Kidney (tissue), 14 donors: ENCODE data around the gene HS6ST1. TPM values are rescaled to one million over a fixed set of nuclear protein-coding genes. Genes with fewer than 3 reads are reported as not detected.

ENCODE experiments used
- DNase-seq, 5 donors: peaks; one replicate each; pipeline ENCODE4 v3.0.0-alpha.2; 2013 to 2020
- FAIRE-seq: peaks from 2 replicates; lab custom pipeline; 2012; peaks lifted over from hg19 to GRCh38; lab: Jason Lieb, UNC
- H3K27ac ChIP-seq, 2 donors: one replicate each; pipeline ENCODE4 v1.7.0; 2013; ENCODE audit warnings: low read depth in 2 of 2, low read length in 2 of 2, inconsistent platforms in 1 of 2
- H3K27me3 ChIP-seq: one replicate; pipeline ENCODE4 v1.7.1; 2013; ENCODE audit warnings: low read length, inconsistent platforms; ENCODE audit not compliant: control insufficient read depth, insufficient read depth
- H3K36me3 ChIP-seq, 3 donors: one replicate each; pipeline versions ENCODE4 v1.7.0 to v1.7.1; 2013; ENCODE audit warnings: low read length in 3 of 3, control low read depth in 1 of 3, inconsistent platforms in 1 of 3; ENCODE audit not compliant: insufficient read depth in 3 of 3, control insufficient read depth in 2 of 3
- H3K4me1 ChIP-seq, 3 donors: one replicate each; pipeline versions ENCODE4 v1.7.0 to v1.7.1; 2013; ENCODE audit warnings: low read length in 3 of 3, inconsistent platforms in 1 of 3, low read depth in 1 of 3; ENCODE audit not compliant: control insufficient read depth in 2 of 3, insufficient read depth in 2 of 3
- H3K4me3 ChIP-seq, 3 donors: one replicate each; pipeline versions ENCODE4 v1.7.0 to v1.8.1; 2013; ENCODE audit warnings: low read length in 3 of 3, control low read depth in 1 of 3, inconsistent platforms in 1 of 3
- H3K9ac ChIP-seq, 3 donors: one replicate each; pipeline versions ENCODE4 v1.7.0 to v1.7.1; 2013; ENCODE audit warnings: low read length in 3 of 3, control low read depth in 1 of 3, inconsistent platforms in 1 of 3
- H3K9me3 ChIP-seq, 3 donors: one replicate each; pipeline versions ENCODE4 v1.7.0 to v1.7.1; 2013; ENCODE audit warnings: low read length in 3 of 3, control low read depth in 1 of 3, inconsistent platforms in 1 of 3; ENCODE audit not compliant: control insufficient read depth in 2 of 3, insufficient read depth in 1 of 3
- CTCF ChIP-seq: IDR thresholded peaks from 3 replicates; pipeline ENCODE4 v1.5.1; 2012; ENCODE audit warnings: mild to moderate bottlenecking, moderate library complexity, borderline replicate concordance; ENCODE audit not compliant: insufficient read depth; ENCODE audit errors: extremely low read depth
- intact Hi-C: fragments of 100-400 bp; cut with DNase I; formaldehyde crosslinking; loops from one replicate; pipeline ENCODE4 v1.11.1; 2022
- polyA plus RNA-seq: library from polyadenylated mRNA; stranded (reverse); fragments of 350-450 nt; fragmentation: Illumina TruSeq; extraction: RNeasy Lipid Tissue Mini Kit (QIAGEN cat#74804); gene quantifications from one replicate; pipeline ENCODE4 v1.2.3, GENCODE V29; 2014; ENCODE audit warnings: low read depth, low replicate concordance; ENCODE audit not compliant: insufficient read depth
- total RNA-seq: library from RNA; stranded (reverse); fragmentation: NEBNext Ultra II Directional; extraction: Animal tissue kit (Norgen Biotek cat#: 25700); gene quantifications from one replicate; pipeline ENCODE4 v1.2.1, GENCODE V29; 2021
- donor health status: control.
- donor health status: control.
- donor health status: control.
- donor health status: control.
- donor health status: control.
- donor health status: DM: yes; HTN: yes; CAD: no.
- donor health status: Normal renal cell carcinoma (clear cell type).

Gene HS6ST1
- total and polyA plus RNA-seq, 2 donors from 2014 or later = 49.6 to 73.9 TPM

GRCh38 chr2:128326346-128326745, 7.7 kb upstream of the HS6ST1 start:
- Histone ChIP-seq H3K9me3 (no peaks in the 10 kb centered on the region), H3K36me3 (no peaks in the 10 kb centered on the region), H3K4me3 (no peak overlapping the region), H3K4me1 (peaks cover 0 to 5% (median 4%) of the 10 kb centered on the region in 3 donors), H3K27me3 (no peaks in the 10 kb centered on the region), H3K9ac (no peak overlapping the region), H3K27ac (no peak overlapping the region)
- DNase-seq (no peak), FAIRE-seq (no peak)
- TF ChIP-seq CTCF = no peak
- intact Hi-C loops = no loop called here

- H3K4me1 ChIP-seq = peaks cover 0 to 8% (median 5%) of the 10 kb centered on the region in 3 donors
- peak in 1 of 5 donors; percentile 77 for DNase-seq
- H3K27ac ChIP-seq = peak overlapping the region in 1 of 2 donors; percentile 38
These were observed 7.0 kb upstream of the HS6ST1 start for GRCh38 chr2:128325611-128326181.

GRCh38 chr2:128324897-128325410, 6.3 kb upstream of the HS6ST1 start:
- intact Hi-C loops = no loop called here
- Histone ChIP-seq H3K27ac (no peak overlapping the region), H3K36me3 (no peaks in the 10 kb centered on the region), H3K9ac (no peak overlapping the region), H3K4me3 (no peak overlapping the region), H3K9me3 (no peaks in the 10 kb centered on the region), H3K27me3 (no peaks in the 10 kb centered on the region), H3K4me1 (peaks cover 0 to 8% (median 5%) of the 10 kb centered on the region in 3 donors)
- FAIRE-seq = no peak
- TF ChIP-seq CTCF = no peak
- no peak for DNase-seq

More at GRCh38 chr2:128325611-128326181, 7.0 kb upstream of the HS6ST1 start:
- Histone ChIP-seq H3K9me3 (no peaks in the 10 kb centered on the region), H3K9ac (no peak overlapping the region), H3K4me3 (no peak overlapping the region), H3K27me3 (no peaks in the 10 kb centered on the region), H3K36me3 (no peaks in the 10 kb centered on the region)
- intact Hi-C loops = no loop called here
- FAIRE-seq = no peak
- TF ChIP-seq CTCF = no peak
